Measurements from ENCODE around the gene FAM81A. TPM values are rescaled to one million over a fixed set of nuclear protein-coding genes. Genes with fewer than 3 reads are reported as not detected.
"Not testable (repeated sequence)": the region's sequence is repeated elsewhere in the genome, so short reads cannot be mapped to it uniquely, and the experiment has no call there.

Gene FAM81A
- total RNA-seq, 1 experiment from 2014 or later: 4.1 TPM

- DNase-seq (ENCODE audit: low read depth): no peak
Observed at GRCh38 chr15:59484399-59484798, 46.4 kb downstream of the FAM81A start.

GRCh38 chr15:59485036-59485435 is 47.0 kb downstream of the FAM81A start:
- DNase-seq (ENCODE audit: low read depth): no peak

DNA sequence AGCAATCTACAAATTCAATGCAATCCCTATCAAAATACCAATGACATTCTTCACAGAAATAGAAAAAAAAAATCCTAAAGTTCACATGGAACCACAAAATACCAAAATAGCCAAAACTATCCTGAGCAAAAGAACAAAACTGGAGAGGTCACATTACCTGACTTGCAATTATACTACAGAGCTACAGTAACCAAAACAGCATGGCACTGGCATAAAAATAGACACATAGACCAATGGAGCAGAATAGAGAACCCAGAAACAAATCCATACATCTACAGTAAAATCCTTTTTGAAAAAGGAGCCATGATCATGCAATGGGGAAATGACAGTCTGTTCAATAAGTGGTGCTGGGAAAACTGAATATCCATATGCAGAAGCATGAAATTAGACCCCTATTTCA is 51.5 kb downstream of the FAM81A start:
- DNase-seq (ENCODE audit: low read depth): not testable (repeated sequence)

GRCh38 chr15:59491062-59491461 is 53.1 kb downstream of the FAM81A start:
- no peak for DNase-seq (ENCODE audit: low read depth)

DNA sequence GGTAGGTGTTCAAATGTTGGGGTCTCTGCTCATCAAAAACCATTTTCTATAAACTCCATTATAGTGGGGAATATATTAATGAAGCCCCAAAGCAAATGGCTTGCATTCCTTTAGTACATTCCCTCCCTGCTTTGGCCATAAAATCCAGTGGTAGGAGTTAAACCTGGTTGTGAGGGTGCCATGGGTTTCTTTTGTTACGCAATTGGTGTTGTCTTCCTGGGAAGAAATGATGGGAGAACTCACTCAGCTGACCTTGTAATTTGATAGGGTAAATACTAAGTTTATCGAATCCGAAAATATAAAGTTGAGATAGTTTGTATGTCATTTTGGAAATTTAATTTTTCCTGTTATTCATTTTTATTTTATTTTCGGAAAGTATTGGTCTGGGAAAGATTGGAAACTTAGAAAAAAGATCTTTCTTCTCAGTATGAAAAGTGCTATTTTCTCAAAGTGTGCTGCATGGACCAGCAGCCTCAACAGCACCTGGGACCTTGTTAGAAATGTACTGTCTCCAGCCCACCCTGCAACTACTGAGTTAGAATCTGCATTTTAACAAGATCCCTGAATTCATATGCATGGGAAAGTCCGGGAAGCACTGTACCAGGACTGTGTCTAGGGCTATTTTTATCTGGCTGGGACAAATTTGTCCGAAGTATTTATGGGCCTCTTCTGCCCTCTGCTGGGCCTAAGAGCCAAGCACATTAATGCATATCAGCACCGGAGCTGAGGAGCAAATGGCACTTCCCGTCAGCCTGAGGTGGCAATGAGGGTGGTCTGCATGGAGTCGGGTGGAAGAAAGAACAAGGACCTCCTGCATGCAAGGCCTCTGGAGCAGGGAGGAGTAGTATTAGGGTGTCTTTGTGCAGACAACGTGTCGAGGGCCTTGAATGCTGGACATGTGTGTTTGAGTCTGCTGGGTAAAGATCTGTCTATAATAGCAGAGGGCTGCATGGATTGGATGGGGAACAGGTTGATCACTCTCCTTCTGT is 54.7 kb downstream of the FAM81A start:
- peak; percentile 69 for DNase-seq (ENCODE audit: low read depth)

GRCh38 chr15:59501597-59501996 is 63.6 kb downstream of the FAM81A start:
- peak; percentile 67 for DNase-seq (ENCODE audit: low read depth)

- no peak for DNase-seq (ENCODE audit: low read depth)
Observed at GRCh38 chr15:59515190-59515589, 77.2 kb downstream of the FAM81A start.

DNA sequence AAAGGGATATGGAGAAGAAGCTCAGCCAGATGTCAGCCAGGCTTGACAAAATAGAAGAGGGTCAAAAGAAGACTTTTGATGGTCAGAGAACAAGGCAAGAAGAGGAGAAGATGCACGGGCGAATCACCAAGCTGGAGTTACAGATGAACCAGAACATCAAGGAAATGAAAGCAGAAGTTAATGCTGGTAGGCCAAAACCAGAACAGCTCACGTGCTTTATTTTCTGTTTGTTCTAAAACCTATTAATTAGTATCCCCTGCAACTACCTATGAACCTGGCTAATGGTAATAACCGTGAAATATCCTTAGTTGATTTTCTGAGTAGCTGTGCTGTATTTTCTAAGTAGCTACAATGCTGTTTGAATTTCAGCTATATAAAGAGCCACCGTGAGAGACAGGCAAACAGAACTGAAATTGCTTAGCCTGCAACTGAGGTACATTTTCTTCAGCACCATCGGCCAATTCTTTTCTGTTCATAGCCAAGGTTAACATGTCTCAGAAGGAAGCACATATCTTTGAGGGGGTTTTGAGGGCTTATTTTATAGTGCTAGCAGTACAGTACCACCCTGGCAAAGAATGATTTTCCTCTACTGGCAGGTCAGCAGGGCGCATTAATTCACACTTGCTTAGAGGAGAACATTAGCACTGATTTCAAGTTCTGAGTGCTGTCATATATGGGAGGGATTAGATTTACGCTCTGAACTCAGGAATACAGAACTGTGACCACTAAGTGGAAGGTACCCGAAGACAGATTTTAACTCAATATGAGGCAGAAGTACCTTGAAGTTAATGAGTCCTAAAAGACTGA is 78.9 kb downstream of the FAM81A start:
- no peak for DNase-seq (ENCODE audit: low read depth)

GRCh38 chr15:59519329-59519728 is 81.3 kb downstream of the FAM81A start:
- no peak for DNase-seq (ENCODE audit: low read depth)

- no peak for DNase-seq (ENCODE audit: low read depth)
Observed at GRCh38 chr15:59521443-59521842, 83.5 kb downstream of the FAM81A start.

- DNase-seq (ENCODE audit: low read depth): no peak
Observed at GRCh38 chr15:59522988-59523461, 85.0 kb downstream of the FAM81A start.

GRCh38 chr15:59523702-59524101 is 85.7 kb downstream of the FAM81A start:
- no peak for DNase-seq (ENCODE audit: low read depth)

GRCh38 chr15:59524331-59524731 is 86.3 kb downstream of the FAM81A start:
- DNase-seq (ENCODE audit: low read depth): no peak

GRCh38 chr15:59526466-59526865 is 88.5 kb downstream of the FAM81A start:
- DNase-seq (ENCODE audit: low read depth): not testable (repeated sequence)

DNA sequence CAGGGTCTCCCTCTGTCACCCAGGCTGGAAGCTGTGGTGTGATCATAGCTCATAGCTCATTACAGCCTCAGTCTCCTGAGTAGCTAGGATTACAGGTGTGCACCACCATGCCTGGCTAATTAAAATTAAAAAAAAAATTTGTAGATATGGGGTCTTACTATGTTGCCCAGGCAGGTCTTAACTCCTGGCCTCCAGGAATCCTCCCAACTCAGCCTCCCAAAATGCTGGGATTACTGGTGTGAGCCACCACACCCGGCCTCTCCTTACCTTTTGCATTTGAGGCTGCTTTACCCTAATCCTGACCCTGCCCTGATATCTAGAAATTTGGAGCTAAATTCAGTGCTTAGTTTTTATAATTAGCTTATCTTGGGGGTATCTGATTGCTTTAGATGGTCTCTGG is 90.4 kb downstream of the FAM81A start:
- no peak for DNase-seq (ENCODE audit: low read depth)

DNA sequence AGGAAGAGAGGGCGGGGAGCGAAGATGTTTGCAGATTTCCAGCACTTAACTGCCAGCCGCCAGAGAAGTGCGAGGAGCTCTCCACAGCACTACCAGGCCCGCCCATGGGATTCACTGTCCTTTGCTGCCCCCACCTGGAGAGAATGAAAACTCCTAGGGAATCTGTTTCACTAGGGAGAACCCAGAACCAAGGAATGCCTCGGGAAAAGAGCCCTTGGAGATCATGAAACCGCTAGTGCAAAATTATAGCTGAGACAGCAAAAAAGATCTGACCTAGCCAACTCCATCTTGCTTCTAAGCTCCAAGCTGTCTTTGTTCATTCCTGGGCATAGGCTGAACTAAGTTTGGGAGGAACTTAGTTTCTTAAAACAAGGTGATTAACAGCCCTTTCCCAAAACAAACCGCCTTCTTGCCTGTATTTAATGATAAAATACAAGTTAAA is 91.0 kb downstream of the FAM81A start:
- DNase-seq (ENCODE audit: low read depth): peak; percentile 87

DNA sequence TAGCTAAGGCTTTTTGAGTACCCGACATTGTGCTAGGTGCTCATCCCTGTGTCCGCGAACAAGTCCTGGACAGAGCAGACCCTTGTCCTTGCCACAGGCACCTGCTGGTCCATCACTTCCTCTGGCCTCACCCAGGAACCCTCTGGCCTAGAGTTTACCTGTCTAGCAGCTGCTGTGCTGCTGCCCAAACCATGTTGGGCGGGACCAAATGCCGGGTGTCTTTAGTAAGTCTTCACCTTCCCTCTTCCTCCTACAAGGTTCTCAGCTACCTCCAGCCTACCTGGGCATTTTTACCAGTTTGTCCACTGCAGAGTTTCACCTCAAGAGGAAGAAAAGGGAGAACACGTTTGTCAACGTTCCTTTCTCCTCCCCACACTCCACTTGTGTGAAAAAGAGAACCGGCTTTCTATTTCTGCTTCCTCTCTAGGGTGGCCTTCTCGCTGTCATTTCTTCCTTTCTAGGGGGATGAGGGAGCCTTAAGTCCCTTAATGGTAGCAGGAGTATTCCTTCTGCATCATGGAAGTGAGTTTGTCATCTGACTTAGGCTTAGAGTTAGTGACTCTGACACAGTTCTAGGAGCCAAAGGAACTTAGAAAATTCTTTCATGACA is 93.2 kb downstream of the FAM81A start:
- DNase-seq (ENCODE audit: low read depth): no peak

DNA sequence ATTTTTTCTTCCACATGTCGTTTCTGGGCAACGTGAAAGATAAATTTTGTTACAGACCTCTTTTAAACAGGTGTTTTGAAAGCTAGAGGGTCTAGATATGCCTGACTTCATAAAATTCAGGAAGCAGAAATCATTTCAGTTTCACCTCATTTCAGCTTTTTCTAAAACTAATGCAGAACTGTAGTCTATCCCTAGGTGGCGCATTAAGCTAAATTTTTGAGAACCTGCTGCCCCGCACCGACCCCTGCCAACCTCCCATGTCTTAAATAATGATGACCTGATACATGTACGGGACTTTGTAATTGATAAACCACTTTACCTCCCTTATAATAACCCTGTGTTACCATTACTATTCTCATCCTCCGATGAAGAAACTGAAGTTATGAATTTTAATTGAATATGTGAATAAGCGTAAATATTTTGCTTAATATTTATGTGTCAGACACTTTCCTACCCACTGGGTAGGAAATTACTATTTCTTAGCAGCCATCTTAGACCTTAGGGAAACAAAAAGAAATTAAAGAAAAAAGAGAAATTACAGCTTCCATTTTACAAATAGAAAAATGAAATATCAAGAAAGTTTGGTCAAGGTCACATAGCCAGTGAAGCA is 94.9 kb downstream of the FAM81A start:
- DNase-seq (ENCODE audit: low read depth): peak; percentile 33

- DNase-seq (ENCODE audit: low read depth): no peak
Observed at GRCh38 chr15:59536553-59536952, 98.6 kb downstream of the FAM81A start.

GRCh38 chr15:59537403-59537802 is 99.4 kb downstream of the FAM81A start:
- no peak for DNase-seq (ENCODE audit: low read depth)

GRCh38 chr15:59538494-59538893 is 100.5 kb downstream of the FAM81A start:
- DNase-seq (ENCODE audit: low read depth): no peak

All from HT1080 (cell line).